ENCODE data around the gene ZGPAT.

Gene ZGPAT

DNA sequence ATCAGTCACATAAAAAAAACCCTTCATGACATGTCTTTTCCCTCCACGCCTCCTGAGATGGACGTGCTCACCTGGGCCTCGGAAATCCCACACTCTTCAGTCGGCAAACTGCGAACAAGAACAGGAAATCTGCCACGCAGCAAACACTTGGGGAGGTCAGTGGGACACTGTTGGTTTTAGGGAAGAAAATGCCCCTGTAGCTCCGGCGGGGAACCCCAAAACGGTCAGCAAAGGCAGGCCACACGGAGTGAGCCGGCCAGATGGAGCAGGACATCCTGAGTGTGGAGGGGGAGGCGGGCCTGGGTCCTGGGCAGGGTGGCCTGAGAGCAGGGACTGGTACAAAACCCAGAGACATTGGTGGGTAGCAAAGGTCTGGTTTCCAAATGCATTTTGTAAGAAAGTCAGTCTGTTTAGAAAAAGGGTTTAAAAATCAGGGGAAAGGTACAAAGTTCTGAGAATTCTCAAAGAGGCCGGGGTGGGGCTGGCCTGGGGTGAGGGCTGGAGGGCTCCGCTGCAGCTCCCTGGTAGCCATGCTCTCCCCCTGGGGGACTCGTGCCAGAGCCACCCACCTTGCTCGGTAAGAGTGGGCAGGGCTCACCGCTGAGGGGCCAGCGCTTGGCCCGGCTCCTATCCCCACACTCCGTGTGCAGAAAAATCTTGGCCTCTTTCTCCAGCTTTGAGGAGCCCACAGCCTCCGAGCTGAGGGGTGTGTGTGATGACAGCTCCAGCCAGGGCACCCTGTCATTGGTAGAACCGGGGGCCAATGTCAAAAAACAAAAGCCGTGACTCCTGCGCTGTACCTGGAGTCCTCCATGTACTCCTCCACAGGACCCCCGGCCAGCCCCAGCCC lies 37.0 kb downstream of the ZGPAT start:
- Histone ChIP-seq H3K27me3 (ENCODE audit: low read depth, low read length) (no peaks in the 10 kb centered on the region), H3K27ac (ENCODE audit: low read length) (no peak overlapping the region), H3K4me1 (ENCODE audit: control insufficient read depth in 1 of 2, insufficient read depth in 2 of 2, low read length in 2 of 2) (peaks cover 0 to 17% of the 10 kb centered on the region in 2 donors), H3K36me3 (ENCODE audit: control insufficient read depth in 1 of 2, insufficient read depth in 2 of 2, low read length in 2 of 2) (peaks cover 0 to 25% of the 10 kb centered on the region in 2 donors), H3K4me3 (ENCODE audit: low read depth in 1 of 2, low read length in 2 of 2) (no peak overlapping the region), H3K9me3 (ENCODE audit: control insufficient read depth in 1 of 2, low read length in 2 of 2) (no peaks in the 10 kb centered on the region)

- no peak overlapping the region for H3K27ac ChIP-seq (ENCODE audit: low read length)
These were observed 37.6 kb downstream of the ZGPAT start for GRCh38 chr20:63745424-63745805.

DNA sequence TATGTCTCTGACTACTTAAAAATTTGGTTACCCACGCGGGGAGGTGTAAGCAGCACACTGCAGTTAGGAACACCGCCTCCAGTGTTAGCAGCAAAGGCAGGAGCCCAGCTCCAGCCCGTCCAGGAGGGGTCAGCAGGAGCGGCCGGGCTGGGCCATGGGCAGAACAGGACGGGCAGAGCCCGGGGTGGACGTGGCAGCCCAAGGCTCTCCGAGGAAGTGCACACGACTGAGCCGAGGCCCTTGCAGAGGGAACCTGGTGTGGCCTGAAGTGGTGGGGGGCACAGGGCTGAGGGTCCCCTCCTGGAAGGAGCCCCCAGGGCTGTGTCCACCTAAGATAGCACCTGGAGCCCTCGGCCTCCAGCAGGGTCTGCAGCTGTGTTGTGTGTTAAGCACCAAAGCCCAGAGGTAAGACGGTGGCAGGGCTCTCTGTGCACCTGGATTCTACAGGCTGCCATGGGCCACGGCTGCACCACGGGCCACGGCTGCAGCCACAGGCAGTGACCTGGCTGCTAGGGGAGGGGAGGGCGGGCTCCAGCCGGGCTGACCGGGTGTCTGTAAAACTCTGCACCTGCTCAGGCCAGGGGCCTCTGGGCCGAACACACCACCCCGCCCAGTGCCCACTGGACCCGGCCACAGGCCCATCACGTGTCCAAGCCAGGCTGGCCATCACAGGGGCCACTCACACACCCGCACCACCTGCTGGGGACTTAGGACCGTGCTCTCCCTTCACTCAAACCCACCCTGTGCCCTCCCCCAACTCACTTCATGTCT lies 38.3 kb downstream of the ZGPAT start:
- H3K9me3 ChIP-seq (ENCODE audit: control insufficient read depth in 1 of 2, low read length in 2 of 2) = no peaks in the 10 kb centered on the region
- H3K4me1 ChIP-seq (ENCODE audit: control insufficient read depth in 1 of 2, insufficient read depth in 2 of 2, low read length in 2 of 2) = peaks cover 0 to 13% of the 10 kb centered on the region in 2 donors
- no peak overlapping the region for H3K4me3 ChIP-seq (ENCODE audit: low read depth in 1 of 2, low read length in 2 of 2)
- peaks cover 0 to 25% of the 10 kb centered on the region in 2 donors for H3K36me3 ChIP-seq (ENCODE audit: control insufficient read depth in 1 of 2, insufficient read depth in 2 of 2, low read length in 2 of 2)
- H3K27ac ChIP-seq (ENCODE audit: low read length) = no peak overlapping the region
- H3K27me3 ChIP-seq (ENCODE audit: low read depth, low read length) = no peaks in the 10 kb centered on the region

More at GRCh38 chr20:63745424-63745805, 37.6 kb downstream of the ZGPAT start:
- Histone ChIP-seq H3K4me3 (ENCODE audit: low read depth in 1 of 2, low read length in 2 of 2) (no peak overlapping the region), H3K27me3 (ENCODE audit: low read depth, low read length) (no peaks in the 10 kb centered on the region), H3K4me1 (ENCODE audit: control insufficient read depth in 1 of 2, insufficient read depth in 2 of 2, low read length in 2 of 2) (peaks cover 0 to 17% of the 10 kb centered on the region in 2 donors), H3K36me3 (ENCODE audit: control insufficient read depth in 1 of 2, insufficient read depth in 2 of 2, low read length in 2 of 2) (peaks cover 0 to 25% of the 10 kb centered on the region in 2 donors), H3K9me3 (ENCODE audit: control insufficient read depth in 1 of 2, low read length in 2 of 2) (no peaks in the 10 kb centered on the region)

- Histone ChIP-seq H3K4me3 (ENCODE audit: low read depth in 1 of 2, low read length in 2 of 2) (no peak overlapping the region), H3K36me3 (ENCODE audit: control insufficient read depth in 1 of 2, insufficient read depth in 2 of 2, low read length in 2 of 2) (peaks cover 0 to 23% of the 10 kb centered on the region in 2 donors), H3K9me3 (ENCODE audit: control insufficient read depth in 1 of 2, low read length in 2 of 2) (no peaks in the 10 kb centered on the region), H3K4me1 (ENCODE audit: control insufficient read depth in 1 of 2, insufficient read depth in 2 of 2, low read length in 2 of 2) (peaks cover 0 to 6% of the 10 kb centered on the region in 2 donors), H3K27ac (ENCODE audit: low read length) (no peak overlapping the region), H3K27me3 (ENCODE audit: low read depth, low read length) (no peaks in the 10 kb centered on the region)
These were observed 39.0 kb downstream of the ZGPAT start for GRCh38 chr20:63746751-63747315.

- no peak overlapping the region for H3K4me3 ChIP-seq (ENCODE audit: low read depth in 1 of 2, low read length in 2 of 2)
- H3K27ac ChIP-seq (ENCODE audit: low read length) = no peak overlapping the region
- H3K4me1 ChIP-seq (ENCODE audit: control insufficient read depth in 1 of 2, insufficient read depth in 2 of 2, low read length in 2 of 2) = no peaks in the 10 kb centered on the region
- H3K36me3 ChIP-seq (ENCODE audit: control insufficient read depth in 1 of 2, insufficient read depth in 2 of 2, low read length in 2 of 2) = peaks cover 0 to 22% of the 10 kb centered on the region in 2 donors
- H3K9me3 ChIP-seq (ENCODE audit: control insufficient read depth in 1 of 2, low read length in 2 of 2) = no peaks in the 10 kb centered on the region
- no peaks in the 10 kb centered on the region for H3K27me3 ChIP-seq (ENCODE audit: low read depth, low read length)
These were observed 39.8 kb downstream of the ZGPAT start for GRCh38 chr20:63747622-63748069.

- H3K4me1 ChIP-seq (ENCODE audit: control insufficient read depth in 1 of 2, insufficient read depth in 2 of 2, low read length in 2 of 2) = no peaks in the 10 kb centered on the region
- H3K36me3 ChIP-seq (ENCODE audit: control insufficient read depth in 1 of 2, insufficient read depth in 2 of 2, low read length in 2 of 2) = peaks cover 0 to 22% of the 10 kb centered on the region in 2 donors
- no peaks in the 10 kb centered on the region for H3K9me3 ChIP-seq (ENCODE audit: control insufficient read depth in 1 of 2, low read length in 2 of 2)
- H3K4me3 ChIP-seq (ENCODE audit: low read depth in 1 of 2, low read length in 2 of 2) = no peak overlapping the region
- no peaks in the 10 kb centered on the region for H3K27me3 ChIP-seq (ENCODE audit: low read depth, low read length)
- H3K27ac ChIP-seq (ENCODE audit: low read length) = no peak overlapping the region
These were observed 40.5 kb downstream of the ZGPAT start for GRCh38 chr20:63748070-63748933.

GRCh38 chr20:63748934-63749270 lies 41.1 kb downstream of the ZGPAT start:
- Histone ChIP-seq H3K4me1 (ENCODE audit: control insufficient read depth in 1 of 2, insufficient read depth in 2 of 2, low read length in 2 of 2) (no peaks in the 10 kb centered on the region), H3K27me3 (ENCODE audit: low read depth, low read length) (no peaks in the 10 kb centered on the region), H3K9me3 (ENCODE audit: control insufficient read depth in 1 of 2, low read length in 2 of 2) (no peaks in the 10 kb centered on the region), H3K36me3 (ENCODE audit: control insufficient read depth in 1 of 2, insufficient read depth in 2 of 2, low read length in 2 of 2) (peaks cover 0 to 18% of the 10 kb centered on the region in 2 donors), H3K27ac (ENCODE audit: low read length) (no peak overlapping the region), H3K4me3 (ENCODE audit: low read depth in 1 of 2, low read length in 2 of 2) (no peak overlapping the region)

DNA sequence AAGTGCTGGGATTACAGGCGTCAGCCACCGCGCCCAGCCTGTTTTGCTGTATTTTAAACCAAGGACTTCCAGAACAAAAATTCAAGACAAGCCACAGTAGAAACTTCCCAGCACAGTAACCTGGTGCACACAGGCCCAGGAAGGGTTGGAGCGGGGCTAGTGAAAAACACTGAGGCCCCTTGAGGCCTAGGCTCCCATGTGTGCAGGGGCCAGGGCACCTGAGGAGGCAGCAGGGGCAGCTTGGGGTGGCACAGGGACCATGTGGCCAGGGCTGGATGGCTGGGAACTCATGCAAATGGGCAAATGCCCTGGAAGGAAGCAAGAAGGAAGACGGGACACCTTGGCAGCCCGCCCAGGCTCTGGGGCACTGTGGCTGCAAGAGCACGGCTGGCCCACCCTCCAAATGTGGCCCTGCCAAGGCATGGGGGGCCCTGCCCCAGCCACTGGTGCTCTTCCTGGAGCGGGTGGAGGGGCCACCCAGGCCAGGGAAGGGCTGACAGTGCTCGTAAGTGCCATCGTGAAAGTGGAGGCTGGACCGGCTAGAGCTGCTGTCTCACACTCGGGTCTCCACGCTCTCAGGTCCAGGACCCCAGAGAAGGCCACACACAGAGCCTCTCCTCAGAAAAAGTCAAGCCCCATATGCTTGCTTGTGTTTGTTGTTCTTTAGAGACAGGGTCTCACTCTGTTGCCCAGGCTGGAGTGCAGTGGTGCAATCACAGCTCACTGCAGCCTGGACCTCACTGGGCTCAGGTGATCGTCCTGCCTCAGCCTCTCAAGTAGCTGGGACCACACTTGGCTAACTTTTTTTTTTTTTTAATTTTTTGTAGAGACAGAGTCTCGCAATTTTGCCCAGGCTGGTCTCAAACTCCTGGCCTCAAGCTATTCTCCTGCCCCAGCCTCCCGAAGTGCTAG lies 42.0 kb downstream of the ZGPAT start:
- peaks cover 0 to 18% of the 10 kb centered on the region in 2 donors for H3K36me3 ChIP-seq (ENCODE audit: control insufficient read depth in 1 of 2, insufficient read depth in 2 of 2, low read length in 2 of 2)
- no peak overlapping the region for H3K27ac ChIP-seq (ENCODE audit: low read length)
- no peaks in the 10 kb centered on the region for H3K9me3 ChIP-seq (ENCODE audit: control insufficient read depth in 1 of 2, low read length in 2 of 2)
- H3K4me1 ChIP-seq (ENCODE audit: control insufficient read depth in 1 of 2, insufficient read depth in 2 of 2, low read length in 2 of 2) = no peaks in the 10 kb centered on the region
- no peak overlapping the region for H3K4me3 ChIP-seq (ENCODE audit: low read depth in 1 of 2, low read length in 2 of 2)
- H3K27me3 ChIP-seq (ENCODE audit: low read depth, low read length) = no peaks in the 10 kb centered on the region

DNA sequence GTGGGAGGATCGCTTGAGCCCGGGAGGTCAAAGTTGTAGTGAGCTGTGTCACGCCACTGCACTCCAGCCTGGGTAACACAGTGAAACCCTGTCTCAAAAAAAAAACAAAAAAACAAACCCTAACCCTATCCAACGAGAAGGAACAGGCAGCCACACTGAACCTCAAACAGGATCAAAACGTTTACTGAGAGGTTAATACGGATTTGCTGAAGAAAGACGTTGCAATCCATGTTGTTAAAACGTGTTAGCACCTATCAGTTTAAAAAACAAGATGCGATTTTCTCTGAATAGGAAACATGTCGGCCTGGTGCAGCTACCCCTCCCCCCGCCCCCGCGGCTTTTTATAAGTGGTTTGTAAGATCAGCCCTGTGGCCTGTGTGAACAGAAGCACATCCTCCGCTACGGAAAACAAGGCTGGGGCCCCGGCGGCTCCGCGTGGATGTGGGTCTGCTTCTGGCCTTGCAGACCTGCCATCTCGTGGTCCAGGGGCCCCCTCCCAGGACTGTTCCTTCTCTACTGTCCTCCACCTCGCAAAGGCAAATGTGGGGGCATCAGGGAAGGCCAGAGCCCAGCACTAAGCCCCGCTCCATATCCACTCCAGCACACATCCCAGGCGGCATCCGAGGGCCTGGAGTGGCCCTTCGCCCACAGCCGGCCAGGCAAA lies 43.1 kb downstream of the ZGPAT start:
- Histone ChIP-seq H3K36me3 (ENCODE audit: control insufficient read depth in 1 of 2, insufficient read depth in 2 of 2, low read length in 2 of 2) (peaks cover 0 to 10% of the 10 kb centered on the region in 2 donors), H3K27ac (ENCODE audit: low read length) (no peak overlapping the region), H3K4me1 (ENCODE audit: control insufficient read depth in 1 of 2, insufficient read depth in 2 of 2, low read length in 2 of 2) (no peaks in the 10 kb centered on the region), H3K27me3 (ENCODE audit: low read depth, low read length) (no peaks in the 10 kb centered on the region), H3K9me3 (ENCODE audit: control insufficient read depth in 1 of 2, low read length in 2 of 2) (no peaks in the 10 kb centered on the region), H3K4me3 (ENCODE audit: low read depth in 1 of 2, low read length in 2 of 2) (no peak overlapping the region)
